HG02973 (cell line): ENCODE measurements around the gene YAF2.

Experiments
- ATAC-seq: cut with Tn5 transposase; IDR thresholded peaks from one replicate; pipeline ENCODE4 v1.9.1; 2021; ENCODE audit warnings: moderate library complexity; ENCODE audit not compliant: unreplicated experiment

The YAF2 gene, protein sequence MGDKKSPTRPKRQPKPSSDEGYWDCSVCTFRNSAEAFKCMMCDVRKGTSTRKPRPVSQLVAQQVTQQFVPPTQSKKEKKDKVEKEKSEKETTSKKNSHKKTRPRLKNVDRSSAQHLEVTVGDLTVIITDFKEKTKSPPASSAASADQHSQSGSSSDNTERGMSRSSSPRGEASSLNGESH

DNA sequence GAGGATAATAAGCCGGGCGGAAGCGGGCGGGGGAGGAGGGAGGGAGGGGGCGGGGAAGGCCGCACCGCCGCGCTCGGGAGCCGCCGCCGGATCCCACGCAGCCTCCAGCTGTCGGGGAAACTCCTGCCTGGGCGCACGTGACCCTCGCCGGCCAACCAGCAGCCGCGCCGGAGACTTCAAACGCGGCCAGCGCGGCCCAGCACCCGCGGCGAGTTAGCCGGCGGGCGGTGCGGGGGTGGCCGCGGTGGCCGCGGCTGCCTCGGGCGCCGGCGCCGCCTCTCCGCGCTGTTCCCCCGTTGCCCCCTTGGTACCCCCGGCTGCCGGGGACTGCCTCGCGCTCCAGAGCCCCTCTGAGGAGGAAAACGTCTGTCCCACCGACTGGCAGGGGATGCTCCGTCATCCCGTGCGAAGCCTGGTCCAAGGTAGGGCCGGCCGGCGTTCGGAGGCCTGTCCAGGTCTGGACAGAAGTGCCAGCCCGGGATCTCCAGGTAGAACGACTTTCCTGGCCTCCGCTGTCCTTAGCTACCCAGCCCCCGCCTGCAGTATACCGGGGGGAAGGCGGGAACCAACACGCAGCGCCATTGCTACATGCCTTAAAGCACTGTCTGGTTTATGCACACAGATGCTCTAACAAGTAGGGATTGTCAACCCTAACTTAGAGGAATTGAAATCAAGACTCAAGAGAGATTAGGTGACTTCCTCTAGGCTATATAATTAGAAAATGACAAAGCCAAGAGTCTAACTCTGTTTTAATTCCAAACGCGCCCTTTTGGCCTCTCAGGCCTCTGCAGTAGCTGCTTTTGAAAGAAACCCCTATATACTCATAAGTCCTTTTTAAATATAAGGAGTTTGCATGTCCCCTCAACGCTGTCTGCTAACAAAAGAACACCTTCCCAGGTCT, at the start of gene YAF2:
Gene YAF2 (minus strand): TSS at position 9 of the 901 bp plus-strand sequence. CDS start 68 bp downstream, outside the sequence.
- ATAC-seq, result peak; percentile 79

DNA sequence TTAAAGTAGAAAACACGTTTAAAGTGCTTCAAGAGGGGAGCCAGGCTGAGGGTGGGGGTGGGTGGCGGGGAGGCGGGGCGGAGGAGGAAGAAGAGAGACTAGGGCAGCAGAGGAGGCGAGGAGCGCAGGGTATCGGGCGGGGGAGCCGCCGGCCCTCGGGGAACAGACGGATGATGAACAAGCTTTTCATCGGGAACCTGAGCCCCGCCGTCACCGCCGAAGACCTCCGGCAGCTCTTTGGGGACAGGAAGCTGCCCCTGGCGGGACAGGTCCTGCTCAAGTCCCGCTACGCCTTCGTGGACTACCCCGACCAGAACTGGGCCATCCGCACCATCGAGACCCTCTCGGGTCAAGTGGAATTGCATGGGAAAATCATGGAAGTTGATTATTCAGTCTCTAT, 48.7 kb upstream of the YAF2 start:
- no peak for ATAC-seq

DNA sequence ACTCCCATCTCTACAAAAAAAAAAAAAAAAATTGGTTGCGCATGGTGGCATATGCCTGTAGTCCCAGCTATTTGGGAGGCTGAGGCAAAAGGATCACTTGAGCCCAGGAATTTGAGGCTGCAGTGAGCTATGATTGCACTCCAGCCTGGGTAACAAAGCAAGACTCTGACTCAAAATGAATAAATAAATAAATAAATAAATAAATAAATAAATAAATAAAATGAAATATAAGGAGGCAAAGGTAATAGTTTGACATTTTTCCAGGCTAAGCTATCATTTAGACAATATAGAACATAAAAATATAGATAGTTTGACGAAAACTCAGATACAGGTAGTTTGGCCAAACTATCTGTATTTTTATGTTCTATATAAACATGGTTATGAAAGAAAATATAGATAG, 47.4 kb upstream of the YAF2 start:
- no peak for ATAC-seq

DNA sequence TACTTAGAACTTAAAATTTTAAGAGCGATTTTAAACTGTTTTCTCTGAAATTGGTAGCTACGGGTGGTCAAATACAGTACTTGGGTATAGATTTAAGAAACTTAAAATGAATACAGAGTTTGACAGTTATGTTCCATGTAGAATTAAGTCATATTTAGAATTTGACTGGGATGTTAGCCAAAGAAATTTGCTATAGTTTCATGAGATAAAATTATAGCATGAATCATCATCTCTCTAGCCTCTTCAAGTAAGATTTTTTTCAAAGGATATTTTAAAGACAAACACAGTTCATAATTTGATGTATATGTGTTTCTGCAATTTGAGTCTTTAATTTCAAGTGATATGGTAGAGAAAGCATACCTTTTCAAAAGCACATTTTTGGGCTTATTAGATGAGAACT, 46.8 kb upstream of the YAF2 start:
- ATAC-seq, result no peak

DNA sequence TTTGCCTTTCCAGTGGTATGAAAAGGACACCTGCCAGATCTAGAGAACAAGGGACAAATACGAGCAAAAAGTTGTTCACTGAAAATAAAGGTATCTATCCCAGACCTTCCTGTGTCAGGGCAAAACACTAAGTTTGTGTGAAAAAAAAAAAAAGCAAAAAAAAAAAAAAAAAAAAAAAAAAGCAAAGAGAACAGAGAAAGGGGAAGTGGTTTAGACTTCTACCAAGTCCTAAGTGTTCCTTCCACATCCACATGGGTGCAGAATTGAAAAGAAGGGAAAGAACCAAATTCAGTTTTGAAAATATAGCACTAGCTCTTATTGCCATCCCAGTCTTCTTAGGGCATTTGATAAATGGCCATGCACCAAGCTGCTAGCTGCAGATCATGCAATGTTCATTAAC, 46.1 kb upstream of the YAF2 start:
- no peak for ATAC-seq

DNA sequence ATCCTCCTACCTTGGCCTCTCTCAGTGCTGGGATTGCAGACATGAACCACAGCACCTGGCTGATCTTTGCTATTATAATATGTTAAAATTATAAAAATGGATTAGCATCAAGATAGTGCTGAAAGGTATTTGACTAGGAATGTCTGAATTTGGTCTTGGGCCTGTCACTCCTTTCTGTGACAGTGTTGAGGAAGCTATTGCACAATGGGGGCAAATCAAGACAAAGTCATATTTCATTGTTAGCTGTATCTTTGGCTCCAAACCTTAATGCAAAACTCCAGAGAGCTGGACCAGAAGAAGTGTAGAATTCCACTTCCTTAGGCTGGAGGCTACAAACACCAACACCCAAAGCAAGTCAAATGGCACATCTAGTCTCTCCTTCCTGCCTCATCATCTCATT, 45.7 kb upstream of the YAF2 start:
- ATAC-seq, result no peak

DNA sequence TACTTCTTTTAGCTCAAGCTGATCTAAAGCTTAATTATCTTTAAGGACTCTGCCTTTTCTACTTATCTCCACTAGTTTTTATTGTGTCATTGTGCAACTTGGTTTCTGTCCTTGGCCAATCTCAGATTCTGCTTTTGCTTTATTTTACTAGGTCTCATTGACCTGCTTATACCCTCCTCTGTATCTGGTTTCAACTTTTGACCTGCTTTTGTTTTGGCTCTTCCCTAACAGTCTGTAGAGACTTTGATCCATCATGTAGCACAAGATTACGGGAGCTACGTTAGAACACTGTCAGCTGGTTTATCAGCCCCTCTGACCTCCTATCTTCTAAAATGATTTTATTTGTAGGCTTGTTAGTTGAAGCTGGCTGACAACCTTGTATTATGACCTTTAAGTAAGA, 44.2 kb upstream of the YAF2 start:
- ATAC-seq, result no peak

DNA sequence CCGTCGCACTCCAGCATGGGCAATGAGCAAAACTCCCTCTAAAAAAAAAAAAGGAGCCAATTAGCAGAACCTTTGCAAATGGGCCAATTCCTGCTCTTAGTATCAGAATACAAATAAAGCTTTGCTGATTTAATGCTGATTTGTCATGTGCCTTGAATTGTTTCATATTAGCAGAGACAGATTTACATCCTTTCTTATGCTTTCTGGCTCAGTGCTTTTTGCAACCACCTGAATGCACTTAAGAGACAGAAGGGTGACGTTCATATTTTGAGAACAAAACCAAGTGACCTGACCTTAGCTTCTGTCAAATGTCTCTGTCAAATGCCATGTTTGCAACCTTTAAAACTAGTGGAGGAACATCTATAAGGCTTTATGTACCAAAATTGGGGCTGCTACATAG, 43.8 kb upstream of the YAF2 start:
- no peak for ATAC-seq

DNA sequence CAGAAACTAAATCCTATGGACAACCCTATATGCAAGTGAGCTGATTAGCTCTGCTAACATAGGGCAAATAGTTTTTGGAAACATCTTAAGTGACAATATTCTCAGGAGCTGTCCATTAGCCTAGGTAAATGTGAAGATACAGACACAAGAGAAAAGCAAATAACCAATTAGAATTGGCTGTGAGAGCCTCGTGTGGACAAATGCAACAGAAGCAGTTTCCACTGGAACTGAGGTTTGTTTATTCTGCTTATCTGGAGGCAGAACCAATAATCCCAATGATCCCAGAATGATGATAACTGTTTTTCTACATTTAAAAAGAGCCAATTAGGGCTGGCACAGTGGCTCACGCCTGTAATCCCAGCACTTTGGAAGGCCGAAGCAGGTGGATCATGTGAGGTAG, 43.2 kb upstream of the YAF2 start:
- no peak for ATAC-seq

DNA sequence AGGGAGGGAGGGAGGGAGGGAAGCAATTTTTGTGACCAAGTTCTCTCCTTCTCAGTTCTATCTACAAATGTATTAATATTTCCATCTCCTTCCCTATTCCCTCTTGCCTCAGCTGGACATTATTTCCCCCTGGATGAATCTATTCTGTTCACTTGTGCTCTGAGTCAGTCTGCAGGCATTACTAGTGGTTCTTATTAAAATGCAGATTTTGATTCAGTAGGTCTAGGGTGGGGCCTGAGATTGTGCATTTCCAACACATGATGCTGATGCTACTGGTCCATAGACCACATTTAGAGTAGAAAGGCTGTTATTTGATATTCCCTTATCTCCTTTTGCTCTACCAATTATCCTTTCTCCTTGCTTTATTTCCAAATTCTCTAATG, 40.1 kb upstream of the YAF2 start:
- no peak for ATAC-seq

DNA sequence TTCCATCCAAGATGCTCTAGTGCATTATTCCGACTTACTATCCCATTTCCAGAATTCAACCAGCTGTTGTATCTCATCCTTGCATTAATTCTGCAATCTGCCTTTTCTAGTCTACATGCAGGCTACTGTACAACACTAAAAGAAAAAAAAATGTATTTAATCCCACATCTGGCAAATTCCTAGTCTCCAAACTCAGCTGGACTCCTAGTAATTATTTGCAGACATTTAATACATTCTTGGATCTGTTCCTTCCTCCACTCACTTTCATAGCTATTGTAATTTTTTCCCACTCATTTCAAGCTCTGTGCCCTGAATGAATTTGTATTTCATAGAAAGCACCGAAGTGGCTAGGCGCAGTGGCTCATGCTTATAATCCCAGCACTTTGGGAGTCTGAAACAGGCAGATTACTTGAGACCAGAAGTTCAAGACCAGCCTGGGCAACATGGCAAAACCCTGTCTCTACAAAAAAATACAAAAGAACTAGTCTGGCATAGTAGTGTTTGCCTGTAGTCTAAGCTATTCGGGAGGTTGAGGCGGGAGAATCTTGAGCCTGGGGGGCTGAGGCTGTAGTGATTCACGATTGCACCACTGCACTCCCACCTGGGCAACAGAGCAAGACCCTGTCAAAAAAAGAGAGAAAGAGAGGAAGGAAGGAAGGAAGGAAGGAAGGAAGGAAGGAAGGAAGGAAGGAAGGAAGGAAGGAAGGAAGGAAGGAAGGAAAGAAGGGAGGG, 39.5 kb upstream of the YAF2 start:
- ATAC-seq, result no peak

DNA sequence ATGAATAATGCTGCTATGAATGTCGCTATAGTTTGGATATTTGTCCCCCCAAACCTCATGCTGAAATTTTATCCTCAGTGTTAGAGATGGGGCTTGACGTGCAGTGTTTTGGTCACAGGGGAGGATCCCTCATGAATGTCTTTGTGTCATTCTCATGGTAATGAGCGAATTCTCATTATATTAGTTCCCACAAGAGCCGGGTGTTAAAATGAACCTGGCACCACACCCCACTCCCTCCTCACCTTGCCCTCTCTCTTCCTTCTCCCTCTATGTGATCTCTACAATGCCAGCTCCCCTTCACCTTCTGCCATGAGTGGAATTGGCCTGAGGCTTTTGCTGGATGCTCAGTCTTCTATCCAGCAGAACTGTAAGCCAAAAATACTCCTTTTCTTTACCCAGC, 37.5 kb upstream of the YAF2 start:
- no peak for ATAC-seq

DNA sequence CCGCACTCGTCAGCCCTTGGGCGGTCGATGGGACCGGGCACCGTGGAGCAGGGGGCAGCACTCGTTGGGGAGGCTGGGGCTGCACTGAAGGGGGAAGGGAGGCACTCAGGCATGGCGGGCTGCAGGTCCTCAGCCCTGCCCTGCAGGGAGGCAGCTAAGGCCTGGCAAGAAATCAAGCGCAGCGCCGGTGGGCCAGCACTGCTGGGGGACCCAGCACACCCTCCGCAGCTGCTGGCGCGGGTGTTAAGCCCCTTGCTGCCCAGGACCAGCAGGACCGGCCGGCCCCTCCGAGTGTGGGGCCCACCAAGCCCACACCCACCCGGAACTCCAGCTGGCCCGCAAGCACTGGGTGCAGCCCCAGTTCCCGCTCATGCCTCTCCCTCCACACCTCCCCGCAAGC, 35.7 kb upstream of the YAF2 start:
- no peak for ATAC-seq

DNA sequence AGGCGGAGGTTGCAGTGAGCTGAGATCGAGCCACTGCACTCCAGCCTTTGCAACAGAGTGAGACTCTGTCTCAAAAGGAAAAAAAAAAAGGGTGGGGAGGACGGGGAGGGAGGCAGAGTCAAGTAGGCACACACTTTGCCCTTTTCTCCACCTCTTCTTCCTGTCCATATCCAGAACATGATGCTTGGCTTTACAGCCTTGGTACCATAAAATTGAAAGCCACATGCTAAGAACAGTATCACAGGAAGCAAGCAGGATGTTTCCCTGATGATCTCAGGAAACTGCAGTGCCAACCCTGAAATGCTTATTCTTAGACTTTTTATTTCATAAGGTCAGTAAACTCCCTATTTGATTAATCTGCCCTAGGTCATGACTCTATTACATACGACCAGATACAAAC, 32.5 kb upstream of the YAF2 start:
- ATAC-seq, result no peak

DNA sequence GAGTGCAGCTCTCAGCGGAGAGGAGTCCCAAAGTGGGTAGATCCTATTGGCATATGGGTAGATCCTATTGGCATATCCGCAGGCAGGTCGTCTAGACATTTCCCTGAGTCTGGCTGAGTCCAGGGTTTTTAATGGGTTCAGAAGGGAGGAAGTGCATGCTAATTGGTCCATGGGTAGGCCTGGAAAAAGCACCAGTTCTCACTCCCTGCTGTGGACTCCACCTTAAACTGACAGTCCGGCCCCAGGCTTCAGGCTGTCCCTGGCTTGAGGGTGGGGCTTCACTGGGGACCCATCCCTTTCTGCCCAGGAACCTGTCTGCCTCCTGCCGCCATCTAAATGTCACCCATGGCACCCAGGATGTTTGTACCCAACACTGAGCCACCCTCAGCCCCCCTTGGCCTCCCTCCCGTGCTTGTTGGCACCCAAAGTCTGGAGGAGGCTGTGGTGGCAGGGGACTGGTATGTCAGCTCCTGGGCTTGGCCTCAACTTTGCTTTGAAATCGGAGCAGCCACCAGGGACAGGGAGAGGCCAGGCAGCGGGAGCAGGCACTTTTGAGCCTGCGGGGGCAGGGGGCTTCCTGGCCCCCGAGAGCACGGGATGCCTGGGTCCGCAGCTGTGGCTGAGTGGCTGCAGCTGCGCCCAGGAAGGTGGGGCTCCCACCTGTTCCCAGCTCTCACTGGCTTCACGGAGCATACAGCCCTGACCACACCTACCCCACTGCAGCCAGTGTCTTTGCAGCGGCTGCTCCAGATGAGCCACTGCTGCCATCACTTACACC, 29.6 kb upstream of the YAF2 start:
- ATAC-seq, result no peak

DNA sequence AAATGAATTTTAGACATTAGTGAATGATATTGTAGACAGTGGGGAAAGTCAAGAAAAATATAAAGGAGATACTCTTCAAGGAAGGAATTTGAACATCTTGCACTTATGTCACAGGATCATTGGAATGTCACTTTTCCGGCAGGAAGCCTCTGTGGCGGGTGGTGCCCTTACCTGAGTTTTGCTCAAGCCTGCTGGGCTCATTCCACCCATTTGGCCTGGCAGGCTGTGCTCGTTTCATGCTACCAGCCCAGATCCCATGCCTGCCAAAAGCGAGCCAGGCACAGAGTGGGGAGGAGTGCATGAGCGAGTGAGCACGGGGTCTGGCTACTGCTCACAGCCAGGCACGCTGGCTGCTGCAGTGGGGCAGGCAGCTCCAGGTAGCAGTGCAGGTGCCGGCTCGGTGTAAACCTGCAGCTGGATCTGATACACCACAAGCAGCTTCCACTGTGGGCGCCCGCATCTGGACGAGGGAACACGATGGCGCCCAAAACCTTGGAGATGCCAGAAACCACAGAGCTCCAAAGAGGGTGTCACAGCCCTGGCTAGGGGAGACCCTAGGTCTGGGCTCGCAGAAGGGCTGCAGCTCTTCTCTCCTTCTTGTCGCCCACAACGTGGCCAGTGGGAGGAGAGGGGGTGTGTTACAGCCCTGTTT, 28.7 kb upstream of the YAF2 start:
- ATAC-seq, result no peak

DNA sequence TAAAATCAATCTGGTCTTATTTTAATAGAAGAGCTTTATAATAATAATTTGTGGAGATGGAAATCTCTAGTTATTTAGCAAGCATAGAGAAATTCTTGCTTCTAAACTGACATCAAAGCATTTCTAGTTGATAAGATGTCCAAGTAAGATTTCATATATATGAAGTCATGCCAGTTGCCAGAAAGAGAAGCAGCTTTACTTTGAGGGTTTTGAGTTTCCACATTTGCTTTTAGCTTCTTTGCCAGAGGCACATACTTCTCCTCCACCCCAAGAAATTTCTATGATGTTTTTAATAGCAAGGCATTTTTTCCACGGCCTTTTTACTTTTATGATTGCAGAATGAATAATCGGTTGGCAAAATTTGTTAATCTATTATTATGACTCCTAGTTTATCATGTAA, 24.2 kb upstream of the YAF2 start:
- ATAC-seq, result no peak

DNA sequence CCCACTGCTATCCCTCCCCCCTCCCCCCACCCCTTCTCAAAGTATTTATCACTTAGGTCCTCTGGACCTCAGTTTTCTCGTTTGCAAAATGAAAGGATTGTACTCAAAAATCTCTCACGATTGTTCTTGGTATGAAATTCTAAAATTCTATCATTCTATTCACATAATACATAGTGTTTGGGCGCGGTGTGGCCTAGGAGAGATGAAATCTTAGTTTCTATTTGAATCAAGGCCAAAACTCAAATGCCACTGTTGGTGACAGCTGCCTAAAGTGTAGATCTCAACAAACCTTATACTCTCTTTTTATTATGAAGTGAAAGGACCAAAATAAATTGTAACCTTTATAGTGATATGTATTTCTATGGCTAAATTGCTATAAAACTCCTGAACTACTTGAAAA, 23.7 kb upstream of the YAF2 start:
- no peak for ATAC-seq

DNA sequence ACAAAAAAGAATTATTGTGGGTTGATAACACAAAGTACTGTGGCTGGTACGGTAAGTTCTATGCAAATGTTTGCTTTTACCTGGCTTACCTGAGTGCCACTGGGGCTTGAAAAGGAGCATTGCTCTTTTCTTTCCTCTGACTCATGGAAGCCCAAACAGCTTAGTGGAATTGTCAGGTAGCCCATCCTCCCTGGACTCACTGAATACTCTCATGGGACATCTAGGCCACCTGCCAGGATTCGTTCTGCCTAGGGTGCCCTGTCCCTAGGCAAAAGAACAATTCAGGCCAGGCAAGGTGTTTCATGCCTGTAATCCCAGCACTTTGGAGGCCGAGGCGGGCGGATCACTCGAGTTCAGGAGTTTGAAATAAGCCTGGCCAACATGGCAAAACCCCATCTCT, 22.5 kb upstream of the YAF2 start:
- no peak for ATAC-seq

DNA sequence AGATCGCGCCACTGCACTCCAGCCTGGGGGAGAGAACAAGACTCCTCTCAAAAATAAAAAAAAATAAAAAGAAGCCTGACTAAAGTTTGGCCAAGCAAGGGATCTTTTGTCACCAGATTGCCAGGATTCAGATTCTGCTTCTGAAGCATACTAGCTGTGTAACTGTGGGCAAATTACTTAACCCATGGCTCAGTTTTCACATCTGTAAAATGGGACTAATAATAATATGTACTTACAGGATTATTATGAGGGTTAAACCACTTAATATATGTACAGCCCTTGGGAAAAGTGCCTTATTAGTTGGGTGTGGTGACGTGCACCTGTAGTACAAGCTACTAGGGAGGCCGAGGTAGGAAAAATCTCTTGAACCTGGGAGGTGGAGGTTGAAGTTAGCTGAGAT, 21.7 kb upstream of the YAF2 start:
- ATAC-seq, result no peak

DNA sequence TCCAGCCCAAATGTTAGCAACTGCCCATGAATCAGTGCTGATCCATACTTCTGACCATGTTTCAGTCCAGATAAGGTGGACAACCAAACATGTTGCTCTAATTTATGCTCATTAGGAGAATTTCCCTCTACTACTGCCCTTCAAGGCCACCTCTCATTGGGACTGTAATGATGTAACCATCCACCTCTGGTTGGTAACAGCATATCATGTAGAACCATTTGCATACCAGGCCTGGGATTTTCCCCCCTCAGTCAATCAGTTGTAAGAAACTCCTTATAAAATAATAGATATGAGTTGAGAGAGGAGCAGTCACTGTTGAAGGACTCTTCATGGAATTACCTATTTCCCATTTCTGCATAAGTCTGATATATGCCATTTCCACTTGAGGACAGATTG, 17.8 kb upstream of the YAF2 start:
- no peak for ATAC-seq
